ENCODE measurements around the gene LEKR1.
A peak's percentile ranks its signal among the peaks of the same experiment; 100 is the strongest.
"Not testable (repeated sequence)": the region's sequence is repeated elsewhere in the genome, so short reads cannot be mapped to it uniquely, and the experiment has no call there.

Gene LEKR1

GRCh38 chr3:156819842-156820691 lies 6.1 kb upstream of the LEKR1 start:
- no peaks in the 10 kb centered on the region for H3K9me3 ChIP-seq (ENCODE audit: control insufficient read depth, insufficient read depth, low read length)
- H3K27me3 ChIP-seq (ENCODE audit: control insufficient read depth, insufficient read depth, low read length) = peaks cover 60% of the 10 kb centered on the region
- H3K36me3 ChIP-seq (ENCODE audit: control insufficient read depth, insufficient read depth, low read length) = no peaks in the 10 kb centered on the region
- H3K27ac ChIP-seq (ENCODE audit: low read depth, low read length) = no peak overlapping the region
- H3K4me1 ChIP-seq (ENCODE audit: control insufficient read depth, insufficient read depth, low read length) = peaks cover 26% of the 10 kb centered on the region
- H3K4me3 ChIP-seq (ENCODE audit: low read depth, low read length) = no peak overlapping the region
- H3K9ac ChIP-seq (ENCODE audit: low read depth, low read length) = no peak overlapping the region

DNA sequence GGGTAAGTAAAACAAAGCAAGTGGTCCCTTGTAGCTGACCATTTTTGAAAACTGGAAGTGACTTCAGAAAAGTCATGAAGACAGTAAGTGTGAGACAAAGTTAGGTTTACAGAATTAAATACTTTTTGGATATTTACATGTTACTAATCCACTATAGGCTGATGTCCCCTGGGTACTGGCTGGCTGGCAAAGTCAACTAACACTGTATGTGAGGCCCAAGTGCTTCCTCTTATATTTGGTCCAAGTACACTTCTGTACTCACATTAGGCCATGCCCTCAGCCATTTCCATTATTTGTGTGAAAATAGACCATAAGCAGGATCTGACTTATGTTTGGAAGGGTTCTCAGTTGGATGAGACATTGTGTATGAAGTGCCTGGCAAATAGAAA lies 5.5 kb upstream of the LEKR1 start:
- Histone ChIP-seq H3K4me3 (ENCODE audit: low read depth, low read length) (no peak overlapping the region), H3K9ac (ENCODE audit: low read depth, low read length) (no peak overlapping the region), H3K27me3 (ENCODE audit: control insufficient read depth, insufficient read depth, low read length) (peaks cover 60% of the 10 kb centered on the region), H3K27ac (ENCODE audit: low read depth, low read length) (no peak overlapping the region), H3K9me3 (ENCODE audit: control insufficient read depth, insufficient read depth, low read length) (no peaks in the 10 kb centered on the region), H3K4me1 (ENCODE audit: control insufficient read depth, insufficient read depth, low read length) (peaks cover 25% of the 10 kb centered on the region), H3K36me3 (ENCODE audit: control insufficient read depth, insufficient read depth, low read length) (no peaks in the 10 kb centered on the region)

DNA sequence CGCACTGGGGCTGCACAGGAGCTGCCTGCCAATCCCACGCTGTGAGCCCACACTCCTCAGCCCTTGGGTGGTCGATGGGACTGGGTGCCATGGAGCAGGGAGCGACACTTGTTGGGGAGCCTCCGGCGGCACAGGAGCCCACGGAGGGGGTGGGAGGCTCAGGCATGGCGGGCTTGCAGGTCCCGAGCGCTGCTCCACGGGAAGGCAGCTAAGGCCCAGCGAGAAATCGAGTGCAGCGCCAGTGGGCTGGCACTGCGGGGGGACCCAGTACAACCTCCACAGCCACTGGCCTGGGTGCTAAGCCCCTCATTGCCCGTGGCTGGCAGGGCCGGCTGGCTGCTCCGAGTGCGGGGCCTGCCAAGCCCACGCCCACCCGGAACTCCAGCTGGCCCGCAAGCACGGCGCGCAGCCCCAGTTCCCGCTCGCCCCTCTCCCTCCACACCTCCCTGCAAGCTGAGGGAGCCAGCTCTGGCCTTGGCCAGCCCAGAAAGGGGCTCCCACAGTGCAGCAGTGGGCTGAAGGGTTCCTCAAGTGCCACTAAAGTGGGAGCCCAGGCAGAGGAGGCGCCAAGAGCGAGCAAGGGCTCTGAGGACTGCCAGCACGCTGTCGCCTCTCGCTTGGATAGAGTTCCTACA lies 3.4 kb upstream of the LEKR1 start:
- H3K27me3 ChIP-seq (ENCODE audit: control insufficient read depth, insufficient read depth, low read length) = peaks cover 60% of the 10 kb centered on the region
- H3K9me3 ChIP-seq (ENCODE audit: control insufficient read depth, insufficient read depth, low read length); H3K36me3 ChIP-seq (ENCODE audit: control insufficient read depth, insufficient read depth, low read length); H3K4me3 ChIP-seq (ENCODE audit: low read depth, low read length); H3K9ac ChIP-seq (ENCODE audit: low read depth, low read length); H3K27ac ChIP-seq (ENCODE audit: low read depth, low read length): not testable (repeated sequence)
- H3K4me1 ChIP-seq (ENCODE audit: control insufficient read depth, insufficient read depth, low read length) = peaks cover 29% of the 10 kb centered on the region

DNA sequence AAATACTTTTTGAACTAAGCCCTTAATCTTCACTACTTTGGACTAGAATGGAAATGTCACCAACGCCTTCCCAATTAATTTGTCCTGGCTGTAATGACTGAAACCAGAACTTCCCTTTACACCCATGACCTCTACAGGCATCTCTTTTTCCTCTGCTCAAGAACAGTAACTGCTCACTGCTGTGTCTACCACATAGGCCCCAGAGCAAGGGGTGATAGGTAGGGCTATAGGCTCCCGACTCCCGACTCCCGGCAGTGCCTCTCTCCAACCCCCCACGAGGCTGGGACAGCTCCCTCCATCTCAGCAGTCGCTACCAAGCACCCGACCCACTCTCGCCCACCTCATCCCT lies 384 bp upstream of the LEKR1 start:
- H3K27me3 ChIP-seq (ENCODE audit: control insufficient read depth, insufficient read depth, low read length) = peaks cover 69% of the 10 kb centered on the region

DNA sequence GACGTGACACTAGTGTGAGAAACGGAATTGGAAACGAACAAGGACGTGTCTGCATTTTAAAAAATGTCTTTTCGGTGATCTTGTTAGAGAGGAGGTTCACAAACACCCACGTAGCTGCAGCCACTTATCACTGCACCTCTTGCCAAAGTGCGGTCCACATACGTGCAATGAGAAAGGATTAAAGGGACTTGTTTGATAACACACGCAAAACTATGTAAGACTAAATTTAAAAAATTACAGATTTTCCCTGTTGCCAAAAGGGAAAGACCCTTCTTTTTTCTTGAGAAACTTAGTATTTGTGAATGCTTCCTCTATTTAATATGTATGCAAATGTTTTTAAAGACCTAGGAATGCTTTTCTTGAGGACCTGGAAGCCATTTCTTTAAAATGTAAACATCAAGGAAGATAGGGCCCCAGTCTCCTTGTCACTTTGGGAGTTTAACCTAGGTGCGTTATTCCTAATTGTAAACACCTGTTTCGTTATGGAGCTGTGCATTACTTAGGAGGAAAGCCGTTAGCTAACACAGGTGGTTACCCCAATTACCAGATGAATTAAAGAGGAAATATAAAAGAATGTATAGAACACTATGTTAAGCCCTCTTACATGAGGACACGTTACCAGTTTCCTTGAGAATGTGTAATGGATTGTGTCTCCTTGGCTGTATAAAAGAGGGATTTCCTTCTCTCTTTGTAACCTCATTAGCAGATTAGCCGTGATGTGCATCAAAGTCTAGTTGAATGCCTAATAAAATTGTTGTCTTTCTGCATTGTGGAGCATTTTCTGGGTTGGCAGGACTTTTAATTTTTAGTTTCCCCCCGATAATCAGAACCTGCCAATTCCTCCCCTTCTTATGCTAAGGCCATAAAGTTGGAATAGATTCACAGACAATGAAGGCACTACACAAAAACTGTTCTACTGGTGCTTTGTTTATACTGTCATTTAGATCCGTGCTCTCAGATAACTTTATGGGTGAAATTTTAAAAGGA lies 1.0 kb downstream of the LEKR1 start:
- peak overlapping the region; percentile 89 for H3K27ac ChIP-seq (ENCODE audit: low read depth, low read length)
- peak overlapping the region; percentile 50 for H3K9ac ChIP-seq (ENCODE audit: low read depth, low read length)
- no peaks in the 10 kb centered on the region for H3K36me3 ChIP-seq (ENCODE audit: control insufficient read depth, insufficient read depth, low read length)
- H3K27me3 ChIP-seq (ENCODE audit: control insufficient read depth, insufficient read depth, low read length) = peaks cover 75% of the 10 kb centered on the region
- peak overlapping the region; percentile 67 for H3K4me3 ChIP-seq (ENCODE audit: low read depth, low read length)
- H3K9me3 ChIP-seq (ENCODE audit: control insufficient read depth, insufficient read depth, low read length) = no peaks in the 10 kb centered on the region
- H3K4me1 ChIP-seq (ENCODE audit: control insufficient read depth, insufficient read depth, low read length) = peaks cover 49% of the 10 kb centered on the region

More for the DNA sequence above, 384 bp upstream of the LEKR1 start:
- Histone ChIP-seq H3K36me3 (ENCODE audit: control insufficient read depth, insufficient read depth, low read length) (no peaks in the 10 kb centered on the region), H3K9me3 (ENCODE audit: control insufficient read depth, insufficient read depth, low read length) (no peaks in the 10 kb centered on the region), H3K27ac (ENCODE audit: low read depth, low read length) (peak overlapping the region; percentile 89), H3K4me3 (ENCODE audit: low read depth, low read length) (peak overlapping the region; percentile 67), H3K4me1 (ENCODE audit: control insufficient read depth, insufficient read depth, low read length) (peaks cover 35% of the 10 kb centered on the region), H3K9ac (ENCODE audit: low read depth, low read length) (peak overlapping the region; percentile 50)

- Histone ChIP-seq H3K4me3 (ENCODE audit: low read depth, low read length) (0 out of 2 replicates have a peak overlapping the region, but pooled peaks have one; percentile 7), H3K27ac (ENCODE audit: low read depth, low read length) (peak overlapping the region; percentile 72), H3K36me3 (ENCODE audit: control insufficient read depth, insufficient read depth, low read length) (no peaks in the 10 kb centered on the region), H3K4me1 (ENCODE audit: control insufficient read depth, insufficient read depth, low read length) (peaks cover 74% of the 10 kb centered on the region), H3K27me3 (ENCODE audit: control insufficient read depth, insufficient read depth, low read length) (peaks cover 67% of the 10 kb centered on the region), H3K9me3 (ENCODE audit: control insufficient read depth, insufficient read depth, low read length) (no peaks in the 10 kb centered on the region), H3K9ac (ENCODE audit: low read depth, low read length) (no peak overlapping the region)
Observed at GRCh38 chr3:156831006-156831405, 4.9 kb downstream of the LEKR1 start.

GRCh38 chr3:156834435-156834834 lies 8.3 kb downstream of the LEKR1 start:
- Histone ChIP-seq H3K27me3 (ENCODE audit: control insufficient read depth, insufficient read depth, low read length) (peaks cover 40% of the 10 kb centered on the region), H3K36me3 (ENCODE audit: control insufficient read depth, insufficient read depth, low read length) (no peaks in the 10 kb centered on the region), H3K27ac (ENCODE audit: low read depth, low read length) (no peak overlapping the region), H3K9me3 (ENCODE audit: control insufficient read depth, insufficient read depth, low read length) (no peaks in the 10 kb centered on the region), H3K9ac (ENCODE audit: low read depth, low read length) (no peak overlapping the region), H3K4me3 (ENCODE audit: low read depth, low read length) (no peak overlapping the region), H3K4me1 (ENCODE audit: control insufficient read depth, insufficient read depth, low read length) (peaks cover 57% of the 10 kb centered on the region)

GRCh38 chr3:156834962-156835535 lies 8.9 kb downstream of the LEKR1 start:
- peaks cover 54% of the 10 kb centered on the region for H3K4me1 ChIP-seq (ENCODE audit: control insufficient read depth, insufficient read depth, low read length)
- no peaks in the 10 kb centered on the region for H3K9me3 ChIP-seq (ENCODE audit: control insufficient read depth, insufficient read depth, low read length)
- H3K27me3 ChIP-seq (ENCODE audit: control insufficient read depth, insufficient read depth, low read length) = peaks cover 33% of the 10 kb centered on the region
- H3K27ac ChIP-seq (ENCODE audit: low read depth, low read length) = no peak overlapping the region
- no peak overlapping the region for H3K9ac ChIP-seq (ENCODE audit: low read depth, low read length)
- H3K36me3 ChIP-seq (ENCODE audit: control insufficient read depth, insufficient read depth, low read length) = no peaks in the 10 kb centered on the region
- H3K4me3 ChIP-seq (ENCODE audit: low read depth, low read length) = no peak overlapping the region

DNA sequence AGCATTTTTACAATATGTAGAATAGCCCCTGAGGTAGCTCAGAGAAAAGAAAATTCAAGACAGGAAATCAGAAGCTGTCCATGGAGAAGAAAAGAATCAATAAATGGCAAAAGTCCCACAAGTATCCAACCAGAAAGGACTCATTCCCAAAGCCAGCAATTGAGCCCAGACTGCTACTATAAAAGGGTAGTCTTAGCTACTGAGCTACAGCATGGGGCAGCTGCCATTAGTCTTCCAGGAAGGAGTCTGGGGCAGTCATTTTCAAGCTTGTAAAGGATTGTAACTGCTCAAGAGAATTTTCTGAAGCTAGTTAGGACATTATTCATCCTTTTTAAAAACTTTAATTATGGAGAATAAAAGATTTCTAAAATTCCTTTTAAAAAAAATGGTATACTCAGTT lies 10.5 kb downstream of the LEKR1 start:
- peaks cover 46% of the 10 kb centered on the region for H3K4me1 ChIP-seq (ENCODE audit: control insufficient read depth, insufficient read depth, low read length)
- no peak overlapping the region for H3K27ac ChIP-seq (ENCODE audit: low read depth, low read length)
- no peaks in the 10 kb centered on the region for H3K9me3 ChIP-seq (ENCODE audit: control insufficient read depth, insufficient read depth, low read length)
- no peaks in the 10 kb centered on the region for H3K36me3 ChIP-seq (ENCODE audit: control insufficient read depth, insufficient read depth, low read length)
- H3K4me3 ChIP-seq (ENCODE audit: low read depth, low read length) = no peak overlapping the region
- no peak overlapping the region for H3K9ac ChIP-seq (ENCODE audit: low read depth, low read length)
- H3K27me3 ChIP-seq (ENCODE audit: control insufficient read depth, insufficient read depth, low read length) = peaks cover 26% of the 10 kb centered on the region

DNA sequence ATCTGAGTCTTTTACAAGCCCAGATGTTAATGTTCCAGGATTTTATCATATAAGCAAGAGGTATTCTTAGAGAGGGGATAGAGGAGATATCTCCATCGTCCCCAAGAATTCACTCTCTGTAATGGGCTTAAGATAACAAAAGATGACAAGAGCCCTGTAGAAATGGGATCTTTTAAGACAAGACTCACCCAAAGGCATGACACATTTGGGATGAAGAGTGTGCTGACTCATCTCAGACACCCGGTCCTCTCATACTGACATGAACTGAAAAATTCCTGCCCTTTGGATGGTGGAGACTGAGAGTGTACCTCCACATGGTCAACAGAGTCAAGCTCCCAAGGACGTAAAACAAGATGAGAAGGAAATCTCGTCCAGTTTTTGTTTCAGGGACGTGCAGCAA lies 11.0 kb downstream of the LEKR1 start:
- no peak overlapping the region for H3K27ac ChIP-seq (ENCODE audit: low read depth, low read length)
- no peak overlapping the region for H3K4me3 ChIP-seq (ENCODE audit: low read depth, low read length)
- peaks cover 22% of the 10 kb centered on the region; the same call in 1 of the 2 replicates for H3K27me3 ChIP-seq (ENCODE audit: control insufficient read depth, insufficient read depth, low read length)
- H3K4me1 ChIP-seq (ENCODE audit: control insufficient read depth, insufficient read depth, low read length) = peaks cover 42% of the 10 kb centered on the region
- no peaks in the 10 kb centered on the region for H3K36me3 ChIP-seq (ENCODE audit: control insufficient read depth, insufficient read depth, low read length)
- no peak overlapping the region for H3K9ac ChIP-seq (ENCODE audit: low read depth, low read length)
- H3K9me3 ChIP-seq (ENCODE audit: control insufficient read depth, insufficient read depth, low read length) = no peaks in the 10 kb centered on the region

Data from HUES48 (cell line).